Natural killer cell (primary cell): Measurements from ENCODE around the gene SMIM9. TPM values are rescaled to one million over a fixed set of nuclear protein-coding genes. Genes with fewer than 3 reads are reported as not detected.

Experiments used
- ATAC-seq, 3 donors: fragments of 150-1000 bp in 2 of 3; fragments of 200-7000 bp in 1 of 3; cut with Tn5 transposase; 1 replicate in 1 of 3; 2 replicates in 2 of 3; pipeline ENCODE4 v1.10.0; 2021; ENCODE audit warnings: mild to moderate bottlenecking in 2 of 3, moderate library complexity in 2 of 3
- DNase-seq, 2 donors: peaks; one replicate each; pipeline versions ENCODE4 v3.0.0 to v3.0.0-alpha.2; 2013 to 2021; ENCODE audit warnings: mixed read lengths in 1 of 2
- H3K27ac ChIP-seq: one replicate; pipeline ENCODE4 v1.5.1; 2013; ENCODE audit warnings: mild to moderate bottlenecking, low read length
- H3K27me3 ChIP-seq: one replicate; pipeline ENCODE4 v1.6.1; 2013; ENCODE audit warnings: low read length; ENCODE audit not compliant: control insufficient read depth, insufficient read depth
- H3K36me3 ChIP-seq: one replicate; pipeline ENCODE4 v1.6.1; 2013; ENCODE audit warnings: low read length; ENCODE audit not compliant: control insufficient read depth, insufficient read depth
- H3K4me1 ChIP-seq: one replicate; pipeline ENCODE4 v1.6.1; 2013; ENCODE audit warnings: low read length; ENCODE audit not compliant: control insufficient read depth, insufficient read depth
- H3K4me3 ChIP-seq: one replicate; pipeline ENCODE4 v1.5.1; 2013; ENCODE audit warnings: low read length
- H3K9me3 ChIP-seq: one replicate; pipeline ENCODE4 v1.6.1; 2013; ENCODE audit warnings: low read length; ENCODE audit not compliant: control insufficient read depth, insufficient read depth
- H3K27ac Mint-ChIP-seq, 2 donors: one replicate each; pipeline ENCODE4 v1.8.0; 2022; ENCODE audit warnings: mild to moderate bottlenecking in 2 of 2, mixed read lengths in 2 of 2, moderate library complexity in 1 of 2
- H3K27me3 Mint-ChIP-seq, 2 donors: one replicate each; pipeline ENCODE4 v1.8.0; 2022; ENCODE audit warnings: low read depth in 2 of 2, mixed read lengths in 2 of 2
- H3K36me3 Mint-ChIP-seq: one replicate; pipeline ENCODE4 v1.8.0; 2022; ENCODE audit warnings: mixed read lengths
- H3K4me1 Mint-ChIP-seq, 2 donors: one replicate each; pipeline ENCODE4 v1.8.0; 2022; ENCODE audit warnings: mixed read lengths in 2 of 2
- H3K4me3 Mint-ChIP-seq: one replicate; pipeline ENCODE4 v1.8.0; 2022; ENCODE audit warnings: mild to moderate bottlenecking, moderate library complexity, mixed read lengths
- H3K9me3 Mint-ChIP-seq, 2 donors: one replicate each; pipeline ENCODE4 v1.8.0; 2022; ENCODE audit warnings: mixed read lengths in 2 of 2
- CTCF ChIP-seq: fragments of 200-600 bp; IDR thresholded peaks from one replicate; pipeline ENCODE4 v1.8.0; 2022; ENCODE audit warnings: antibody characterized with exemption
- WGBS: methylation state at CpG from one replicate; pipeline ENCODE4 v1.1.7; 2013; ENCODE audit warnings: missing lambda C conversion rate; ENCODE audit not compliant: insufficient coverage; 5-methylcytosine and 5-hydroxymethylcytosine counted together
- intact Hi-C: fragments of 100-400 bp; cut with micrococcal nuclease; formaldehyde crosslinking; loops from one replicate; pipeline ENCODE4 v1.14.2; 2022
- total RNA-seq, 4 donors: library from RNA; stranded (reverse); fragments of 120-200 nt in 1 of 4; gene quantifications; one replicate each; pipeline versions ENCODE4 v1.2.3 to v1.2.4, GENCODE V29; 2013 to 2022

SMIM9 gene
- total RNA-seq, 3 donors from 2014 or later (not counting 1 experiment from before 2014, with no cell fraction given) = not detected

- peak in 1 of 2 donors; percentile 27 for DNase-seq
- 38% methylated on average over 1 of the region's 1 CpG for WGBS
- peak; percentile 56 to 65 (median 65) for ATAC-seq
- H3K27me3 Mint-ChIP-seq = peaks cover 0 to 21% of the 10 kb centered on the region in 2 donors
- H3K27me3 ChIP-seq = no peaks in the 10 kb centered on the region
- H3K9me3 Mint-ChIP-seq = no peaks in the 10 kb centered on the region
- H3K9me3 ChIP-seq = no peaks in the 10 kb centered on the region
- no peak for TF ChIP-seq CTCF
- peaks cover 14% of the 10 kb centered on the region for H3K4me1 ChIP-seq
- no peaks in the 10 kb centered on the region for H3K36me3 ChIP-seq
- no peaks in the 10 kb centered on the region for H3K36me3 Mint-ChIP-seq
- H3K27ac ChIP-seq = no peak overlapping the region
- intact Hi-C loops = loop anchor here (10.0 kb wide), 1 partner anchor 55 kb away; the partner anchor contains the start of gene GAB3
- peak overlapping the region in 1 of 2 donors; percentile 23 for H3K27ac Mint-ChIP-seq
- peak overlapping the region; percentile 59 for H3K4me3 Mint-ChIP-seq
- peaks cover 14 to 15% of the 10 kb centered on the region in 2 donors for H3K4me1 Mint-ChIP-seq
- no peak overlapping the region for H3K4me3 ChIP-seq
Observed at GRCh38 chrX:154809939-154810665, 24.4 kb downstream of the SMIM9 start.

GRCh38 chrX:154806837-154807501, 27.5 kb downstream of the SMIM9 start:
- TF ChIP-seq CTCF = no peak
- DNase-seq (no peak), ATAC-seq (no peak)
- 100% methylated on average over 2 of the region's 5 CpGs for WGBS
- Mint-ChIP-seq H3K36me3 (no peaks in the 10 kb centered on the region), H3K27ac (no peak overlapping the region), H3K4me1 (peaks cover 20 to 22% of the 10 kb centered on the region in 2 donors), H3K9me3 (no peaks in the 10 kb centered on the region), H3K4me3 (no peak overlapping the region), H3K27me3 (peaks cover 0 to under 1% of the 10 kb centered on the region in 2 donors)
- no peak overlapping the region for H3K4me3 ChIP-seq
- H3K36me3 ChIP-seq = no peaks in the 10 kb centered on the region
- no peaks in the 10 kb centered on the region for H3K27me3 ChIP-seq
- intact Hi-C loops = no loop called here
- peaks cover 24% of the 10 kb centered on the region for H3K4me1 ChIP-seq
- H3K9me3 ChIP-seq = no peaks in the 10 kb centered on the region
- H3K27ac ChIP-seq = no peak overlapping the region

GRCh38 chrX:154805696-154806091, 28.8 kb downstream of the SMIM9 start:
- H3K36me3 Mint-ChIP-seq = no peaks in the 10 kb centered on the region
- DNase-seq (no peak), ATAC-seq (no peak)
- H3K36me3 ChIP-seq = no peaks in the 10 kb centered on the region
- no peaks in the 10 kb centered on the region for H3K9me3 Mint-ChIP-seq
- 17% methylated on average over 10 of the region's 13 CpGs for WGBS
- peak overlapping the region; percentile 82 for H3K4me3 Mint-ChIP-seq
- no peak for TF ChIP-seq CTCF
- H3K4me1 ChIP-seq = peaks cover 22% of the 10 kb centered on the region
- H3K4me3 ChIP-seq = peak overlapping the region; percentile 71
- intact Hi-C loops = no loop called here
- H3K4me1 Mint-ChIP-seq = peaks cover 20 to 22% of the 10 kb centered on the region in 2 donors
- H3K27ac Mint-ChIP-seq = peak overlapping the region in 1 of 2 donors; percentile 86
- H3K27ac ChIP-seq = peak overlapping the region; percentile 26
- no peaks in the 10 kb centered on the region for H3K27me3 Mint-ChIP-seq
- H3K9me3 ChIP-seq = no peaks in the 10 kb centered on the region
- no peaks in the 10 kb centered on the region for H3K27me3 ChIP-seq
